ENCODE measurements around the gene FHL1.
A peak's percentile ranks its signal among the peaks of the same experiment; 100 is the strongest.

FHL1 gene

DNA sequence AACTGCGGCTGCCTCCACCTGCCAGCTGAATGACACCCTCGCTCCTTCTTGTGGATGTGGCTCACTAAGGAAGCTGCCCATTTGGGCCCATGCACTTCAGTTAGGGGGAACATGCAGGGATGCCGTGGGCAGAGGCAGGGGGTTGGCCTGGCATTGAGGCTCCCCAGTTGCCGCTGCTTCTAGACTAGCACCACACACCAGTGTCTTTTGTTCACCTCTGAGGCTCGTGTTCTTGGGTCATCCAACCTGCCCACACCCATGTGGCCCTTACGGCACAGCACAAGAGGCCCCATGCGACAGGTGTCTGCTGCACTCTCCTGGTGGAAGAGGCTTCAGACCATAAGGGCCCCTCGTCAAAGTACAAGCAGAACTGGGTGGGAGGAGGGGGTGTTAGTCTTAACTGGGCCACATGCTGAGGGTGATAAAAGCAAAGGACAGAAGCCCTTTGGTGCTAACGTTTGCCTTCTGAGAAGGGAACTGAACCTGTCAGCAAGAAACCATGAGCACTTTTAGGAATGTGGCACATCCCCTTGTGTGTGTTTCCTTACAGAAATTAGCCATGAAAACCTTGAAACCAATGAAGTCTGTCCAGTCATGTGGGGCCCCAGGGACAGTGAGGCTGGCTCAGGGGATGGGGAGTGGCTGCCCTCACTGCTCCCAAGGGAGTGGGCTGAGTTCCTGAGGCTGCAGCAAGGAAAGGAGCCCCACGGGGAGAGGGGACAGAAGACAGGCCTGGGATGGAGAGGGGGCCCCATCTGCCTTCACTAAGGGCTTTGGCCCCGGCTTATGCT lies 64.6 kb downstream of the FHL1 start:
- no peak overlapping the region for H3K4ac ChIP-seq (ENCODE audit: low read length)
- no peak overlapping the region for H4K91ac ChIP-seq (ENCODE audit: low read depth, low read length, poor library complexity)
- H2AK5ac ChIP-seq (ENCODE audit: low read depth, low read length), result no peak overlapping the region
- no peak overlapping the region for H2BK120ac ChIP-seq (ENCODE audit: low read depth, low read length)
- no peak overlapping the region for H3K4me3 ChIP-seq (ENCODE audit: low read length in 2 of 2)
- WGBS, 2 donors (ENCODE audit: extremely low coverage in 2 of 2, insufficient read length in 2 of 2, insufficient replicate concordance in 1 of 2), result no CpG with 5 or more reads among the region's 11 CpGs
- H3K4me1 ChIP-seq (ENCODE audit: control insufficient read depth in 2 of 2, insufficient read depth in 1 of 2, low read depth in 1 of 2, low read length in 2 of 2), result peaks cover 1 to 11% of the 10 kb centered on the region in 2 donors
- H3K4me2 ChIP-seq (ENCODE audit: insufficient read depth, low read length, poor library complexity, severe bottlenecking), result no peak overlapping the region
- H3K23ac ChIP-seq (ENCODE audit: low read depth, low read length, poor library complexity), result no peak overlapping the region
- DNase-seq (ENCODE audit: low spot score), result no peak
- no peak overlapping the region for H3K27ac ChIP-seq (replicated peaks; ENCODE audit: low read length)
- H3K9me3 ChIP-seq (replicated peaks in 1 of 2; ENCODE audit: control insufficient read depth in 2 of 2, insufficient read depth in 1 of 2, low read depth in 1 of 2, low read length in 2 of 2), result no peaks in the 10 kb centered on the region
- H2BK12ac ChIP-seq (ENCODE audit: low read length), result no peak overlapping the region
- peaks cover 0 to 2% (median 0%) of the 10 kb centered on the region in 3 experiments for H3K27me3 ChIP-seq (ENCODE audit: control insufficient read depth in 3 of 3, insufficient read depth in 3 of 3, low read depth in 1 of 3, low read length in 3 of 3)
- H3K9ac ChIP-seq (ENCODE audit: low read depth, low read length, poor library complexity), result peak overlapping the region; percentile 4
- no peak overlapping the region for H2BK15ac ChIP-seq (ENCODE audit: low read length)
- no peak overlapping the region for H3K14ac ChIP-seq (ENCODE audit: low read length)
- no peak overlapping the region for H3K18ac ChIP-seq (ENCODE audit: low read length)
- H2AFZ ChIP-seq (ENCODE audit: low read length), result no peak overlapping the region
- peaks cover 7 to 11% of the 10 kb centered on the region in 2 donors for H3K36me3 ChIP-seq (replicated peaks in 1 of 2; ENCODE audit: control insufficient read depth in 2 of 2, insufficient read depth in 2 of 2, low read length in 2 of 2)
- H3K79me1 ChIP-seq (ENCODE audit: low read depth, low read length), result no peaks in the 10 kb centered on the region
- no peak overlapping the region for H4K8ac ChIP-seq (ENCODE audit: low read depth, low read length)
- no peak overlapping the region for H2BK5ac ChIP-seq (ENCODE audit: low read length)

DNA sequence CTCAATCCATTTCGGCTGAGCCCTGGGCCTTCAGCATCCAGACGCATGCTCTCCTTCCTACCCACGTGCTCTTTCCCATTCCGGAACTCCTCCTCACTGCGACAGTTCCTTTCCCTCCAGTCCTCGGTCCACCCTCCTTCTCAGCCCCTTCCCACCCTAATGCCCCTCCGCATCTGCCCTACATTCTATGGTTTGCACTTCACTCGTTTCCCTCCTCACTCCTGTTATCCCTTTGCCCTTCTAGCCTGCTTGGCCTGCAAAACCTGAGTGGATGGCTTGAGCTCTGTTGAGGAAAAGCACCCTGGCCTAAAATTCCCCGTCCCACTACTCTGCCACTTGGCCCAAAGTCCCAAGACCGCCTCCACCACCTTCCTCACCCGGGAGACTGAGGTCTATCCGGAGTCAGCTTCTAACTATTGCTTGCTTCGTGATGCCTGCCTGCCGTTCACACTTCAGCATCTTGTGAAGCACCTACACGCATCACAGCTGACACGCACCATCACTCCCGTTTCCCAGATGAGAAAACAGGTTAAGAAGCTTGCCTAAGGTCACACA lies 65.3 kb downstream of the FHL1 start:
- Histone ChIP-seq H2BK5ac (ENCODE audit: low read length) (no peak overlapping the region), H3K9me3 (replicated peaks in 1 of 2; ENCODE audit: control insufficient read depth in 2 of 2, insufficient read depth in 1 of 2, low read depth in 1 of 2, low read length in 2 of 2) (no peaks in the 10 kb centered on the region), H3K4me1 (ENCODE audit: control insufficient read depth in 2 of 2, insufficient read depth in 1 of 2, low read depth in 1 of 2, low read length in 2 of 2) (peaks cover 1 to 11% of the 10 kb centered on the region in 2 donors), H3K79me1 (ENCODE audit: low read depth, low read length) (no peaks in the 10 kb centered on the region), H3K9ac (ENCODE audit: low read depth, low read length, poor library complexity) (no peak overlapping the region), H2BK12ac (ENCODE audit: low read length) (no peak overlapping the region), H2BK15ac (ENCODE audit: low read length) (no peak overlapping the region), H3K27me3 (ENCODE audit: control insufficient read depth in 3 of 3, insufficient read depth in 3 of 3, low read depth in 1 of 3, low read length in 3 of 3) (peaks cover 0 to 2% (median 0%) of the 10 kb centered on the region in 3 experiments), H3K4ac (ENCODE audit: low read length) (no peak overlapping the region), H3K27ac (replicated peaks; ENCODE audit: low read length) (no peak overlapping the region), H2BK120ac (ENCODE audit: low read depth, low read length) (no peak overlapping the region), H3K18ac (ENCODE audit: low read length) (no peak overlapping the region), H2AK5ac (ENCODE audit: low read depth, low read length) (no peak overlapping the region), H3K4me2 (ENCODE audit: insufficient read depth, low read length, poor library complexity, severe bottlenecking) (no peak overlapping the region), H3K14ac (ENCODE audit: low read length) (no peak overlapping the region), H3K23ac (ENCODE audit: low read depth, low read length, poor library complexity) (no peak overlapping the region), H2AFZ (ENCODE audit: low read length) (no peak overlapping the region), H4K8ac (ENCODE audit: low read depth, low read length) (no peak overlapping the region), H4K91ac (ENCODE audit: low read depth, low read length, poor library complexity) (no peak overlapping the region), H3K4me3 (ENCODE audit: low read length in 2 of 2) (no peak overlapping the region), H3K36me3 (replicated peaks in 1 of 2; ENCODE audit: control insufficient read depth in 2 of 2, insufficient read depth in 2 of 2, low read length in 2 of 2) (peaks cover 7% of the 10 kb centered on the region in 2 donors)
- DNase-seq (ENCODE audit: low spot score), result no peak
- no CpG with 5 or more reads among the region's 17 CpGs for WGBS, 2 donors (ENCODE audit: extremely low coverage in 2 of 2, insufficient read length in 2 of 2, insufficient replicate concordance in 1 of 2)

- no peak overlapping the region for H4K8ac ChIP-seq (ENCODE audit: low read depth, low read length)
- H2BK15ac ChIP-seq (ENCODE audit: low read length), result no peak overlapping the region
- H3K4me3 ChIP-seq (ENCODE audit: low read length in 2 of 2), result no peak overlapping the region
- H3K36me3 ChIP-seq (replicated peaks in 1 of 2; ENCODE audit: control insufficient read depth in 2 of 2, insufficient read depth in 2 of 2, low read length in 2 of 2), result peaks cover under 1 to 3% of the 10 kb centered on the region in 2 donors
- H2AFZ ChIP-seq (ENCODE audit: low read length), result no peak overlapping the region
- H3K27ac ChIP-seq (replicated peaks; ENCODE audit: low read length), result no peak overlapping the region
- H2BK12ac ChIP-seq (ENCODE audit: low read length), result no peak overlapping the region
- no peaks in the 10 kb centered on the region for H3K9me3 ChIP-seq (replicated peaks in 1 of 2; ENCODE audit: control insufficient read depth in 2 of 2, insufficient read depth in 1 of 2, low read depth in 1 of 2, low read length in 2 of 2)
- no peak overlapping the region for H3K4ac ChIP-seq (ENCODE audit: low read length)
- H3K14ac ChIP-seq (ENCODE audit: low read length), result no peak overlapping the region
- no peak overlapping the region for H2AK5ac ChIP-seq (ENCODE audit: low read depth, low read length)
- peaks cover 1 to 11% of the 10 kb centered on the region in 2 donors for H3K4me1 ChIP-seq (ENCODE audit: control insufficient read depth in 2 of 2, insufficient read depth in 1 of 2, low read depth in 1 of 2, low read length in 2 of 2)
- no peak overlapping the region for H3K4me2 ChIP-seq (ENCODE audit: insufficient read depth, low read length, poor library complexity, severe bottlenecking)
- H2BK120ac ChIP-seq (ENCODE audit: low read depth, low read length), result no peak overlapping the region
- no peaks in the 10 kb centered on the region for H3K79me1 ChIP-seq (ENCODE audit: low read depth, low read length)
- no CpG with 5 or more reads among the region's 7 CpGs for WGBS, 2 donors (ENCODE audit: extremely low coverage in 2 of 2, insufficient read length in 2 of 2, insufficient replicate concordance in 1 of 2)
- H3K23ac ChIP-seq (ENCODE audit: low read depth, low read length, poor library complexity), result no peak overlapping the region
- no peak for DNase-seq (ENCODE audit: low spot score)
- H3K18ac ChIP-seq (ENCODE audit: low read length), result no peak overlapping the region
- no peak overlapping the region for H4K91ac ChIP-seq (ENCODE audit: low read depth, low read length, poor library complexity)
- no peak overlapping the region for H2BK5ac ChIP-seq (ENCODE audit: low read length)
- H3K27me3 ChIP-seq (ENCODE audit: control insufficient read depth in 3 of 3, insufficient read depth in 3 of 3, low read depth in 1 of 3, low read length in 3 of 3), result peaks cover 0 to 2% (median 0%) of the 10 kb centered on the region in 3 experiments
- no peak overlapping the region for H3K9ac ChIP-seq (ENCODE audit: low read depth, low read length, poor library complexity)
Measured at GRCh38 chrX:136214551-136214950, 67.2 kb downstream of the FHL1 start.

DNA sequence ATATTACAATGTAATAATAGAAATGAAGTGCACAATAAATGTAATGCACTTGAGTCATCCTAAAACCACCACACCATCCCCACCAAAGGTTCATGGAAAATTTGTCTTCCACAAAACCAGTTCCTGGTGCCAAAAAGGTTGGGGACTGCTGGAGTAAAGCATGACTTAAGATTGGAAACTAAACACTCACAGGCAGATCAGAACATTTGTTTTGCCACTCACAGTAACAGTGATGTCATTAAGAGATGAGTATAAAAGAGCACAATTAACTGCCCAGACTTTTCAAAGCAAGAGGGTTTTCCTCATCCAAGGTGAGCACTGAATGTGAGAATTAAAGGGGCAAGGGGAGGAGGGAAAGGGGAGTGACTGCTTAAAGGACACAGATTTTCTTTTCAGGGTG lies 68.2 kb downstream of the FHL1 start:
- H3K4me2 ChIP-seq (ENCODE audit: insufficient read depth, low read length, poor library complexity, severe bottlenecking), result no peak overlapping the region

More for the DNA sequence above, 68.2 kb downstream of the FHL1 start:
- H3K79me1 ChIP-seq (ENCODE audit: low read depth, low read length), result no peaks in the 10 kb centered on the region
- H3K4me3 ChIP-seq (ENCODE audit: low read length in 2 of 2), result no peak overlapping the region
- no peak overlapping the region for H3K4ac ChIP-seq (ENCODE audit: low read length)
- no peak overlapping the region for H2BK120ac ChIP-seq (ENCODE audit: low read depth, low read length)
- H3K9ac ChIP-seq (ENCODE audit: low read depth, low read length, poor library complexity), result no peak overlapping the region
- no peak for DNase-seq (ENCODE audit: low spot score)
- no peak overlapping the region for H3K14ac ChIP-seq (ENCODE audit: low read length)
- no peak overlapping the region for H2AFZ ChIP-seq (ENCODE audit: low read length)
- no peak overlapping the region for H3K27ac ChIP-seq (replicated peaks; ENCODE audit: low read length)
- peaks cover 1 to 6% of the 10 kb centered on the region in 2 donors for H3K4me1 ChIP-seq (ENCODE audit: control insufficient read depth in 2 of 2, insufficient read depth in 1 of 2, low read depth in 1 of 2, low read length in 2 of 2)
- H3K9me3 ChIP-seq (replicated peaks in 1 of 2; ENCODE audit: control insufficient read depth in 2 of 2, insufficient read depth in 1 of 2, low read depth in 1 of 2, low read length in 2 of 2), result no peaks in the 10 kb centered on the region
- H3K18ac ChIP-seq (ENCODE audit: low read length), result no peak overlapping the region
- H4K91ac ChIP-seq (ENCODE audit: low read depth, low read length, poor library complexity), result no peak overlapping the region
- H3K23ac ChIP-seq (ENCODE audit: low read depth, low read length, poor library complexity), result no peak overlapping the region
- peaks cover 0 to 3% (median 0%) of the 10 kb centered on the region in 3 experiments for H3K27me3 ChIP-seq (ENCODE audit: control insufficient read depth in 3 of 3, insufficient read depth in 3 of 3, low read depth in 1 of 3, low read length in 3 of 3)
- no peak overlapping the region for H2AK5ac ChIP-seq (ENCODE audit: low read depth, low read length)
- H2BK5ac ChIP-seq (ENCODE audit: low read length), result no peak overlapping the region
- no peak overlapping the region for H2BK15ac ChIP-seq (ENCODE audit: low read length)
- H2BK12ac ChIP-seq (ENCODE audit: low read length), result no peak overlapping the region
- H4K8ac ChIP-seq (ENCODE audit: low read depth, low read length), result no peak overlapping the region
- peaks cover 5 to 10% of the 10 kb centered on the region in 2 donors for H3K36me3 ChIP-seq (replicated peaks in 1 of 2; ENCODE audit: control insufficient read depth in 2 of 2, insufficient read depth in 2 of 2, low read length in 2 of 2)
